VCaP (cell line): ENCODE results near the gene RAB9B.

Source experiments
- H3K27ac ChIP-seq: fragments of 450-650 bp; 2 replicates; pipeline ENCODE4 v1.5.1; 2017
- TF ChIP-seq, protein P1 (sequence below): fragments of 450-650 bp; conservative IDR thresholded peaks from 2 replicates; pipeline ENCODE4 v1.5.1; 2017; ENCODE audit warnings: mild to moderate bottlenecking, moderate library complexity

RAB9B gene

DNA sequence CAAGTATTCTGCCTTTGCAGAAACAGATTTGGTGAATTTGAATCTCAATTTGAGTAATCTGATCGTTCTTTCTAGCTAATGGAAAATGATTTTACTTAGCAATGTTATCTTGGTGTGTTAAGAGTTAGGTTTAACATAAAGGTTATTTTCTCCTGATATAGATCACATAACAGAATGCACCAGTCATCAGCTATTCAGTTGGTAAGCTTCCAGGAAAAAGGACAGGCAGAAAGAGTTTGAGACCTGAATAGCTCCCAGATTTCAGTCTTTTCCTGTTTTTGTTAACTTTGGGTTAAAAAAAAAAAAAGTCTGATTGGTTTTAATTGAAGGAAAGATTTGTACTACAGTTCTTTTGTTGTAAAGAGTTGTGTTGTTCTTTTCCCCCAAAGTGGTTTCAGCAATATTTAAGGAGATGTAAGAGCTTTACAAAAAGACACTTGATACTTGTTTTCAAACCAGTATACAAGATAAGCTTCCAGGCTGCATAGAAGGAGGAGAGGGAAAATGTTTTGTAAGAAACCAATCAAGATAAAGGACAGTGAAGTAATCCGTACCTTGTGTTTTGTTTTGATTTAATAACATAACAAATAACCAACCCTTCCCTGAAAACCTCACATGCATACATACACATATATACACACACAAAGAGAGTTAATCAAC, 40.1 kb downstream of the RAB9B start:
- H3K27ac ChIP-seq: no peak overlapping the region
- TF ChIP-seq, protein P1, sequence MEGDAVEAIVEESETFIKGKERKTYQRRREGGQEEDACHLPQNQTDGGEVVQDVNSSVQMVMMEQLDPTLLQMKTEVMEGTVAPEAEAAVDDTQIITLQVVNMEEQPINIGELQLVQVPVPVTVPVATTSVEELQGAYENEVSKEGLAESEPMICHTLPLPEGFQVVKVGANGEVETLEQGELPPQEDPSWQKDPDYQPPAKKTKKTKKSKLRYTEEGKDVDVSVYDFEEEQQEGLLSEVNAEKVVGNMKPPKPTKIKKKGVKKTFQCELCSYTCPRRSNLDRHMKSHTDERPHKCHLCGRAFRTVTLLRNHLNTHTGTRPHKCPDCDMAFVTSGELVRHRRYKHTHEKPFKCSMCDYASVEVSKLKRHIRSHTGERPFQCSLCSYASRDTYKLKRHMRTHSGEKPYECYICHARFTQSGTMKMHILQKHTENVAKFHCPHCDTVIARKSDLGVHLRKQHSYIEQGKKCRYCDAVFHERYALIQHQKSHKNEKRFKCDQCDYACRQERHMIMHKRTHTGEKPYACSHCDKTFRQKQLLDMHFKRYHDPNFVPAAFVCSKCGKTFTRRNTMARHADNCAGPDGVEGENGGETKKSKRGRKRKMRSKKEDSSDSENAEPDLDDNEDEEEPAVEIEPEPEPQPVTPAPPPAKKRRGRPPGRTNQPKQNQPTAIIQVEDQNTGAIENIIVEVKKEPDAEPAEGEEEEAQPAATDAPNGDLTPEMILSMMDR: no peak

DNA sequence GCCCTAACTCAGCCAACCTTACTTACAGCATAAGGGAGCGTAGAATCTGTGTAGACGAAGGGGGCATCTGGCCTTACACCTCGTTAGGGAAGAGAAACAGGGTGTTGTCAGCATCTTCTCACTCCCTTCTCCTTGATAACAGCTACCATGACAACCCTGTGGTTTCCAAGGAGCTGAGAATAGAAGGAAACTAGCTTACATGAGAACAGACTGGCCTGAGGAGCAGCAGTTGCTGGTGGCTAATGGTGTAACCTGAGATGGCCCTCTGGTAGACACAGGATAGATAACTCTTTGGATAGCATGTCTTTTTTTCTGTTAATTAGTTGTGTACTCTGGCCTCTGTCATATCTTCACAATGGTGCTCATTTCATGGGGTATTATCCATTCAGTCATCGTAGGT, 40.8 kb downstream of the RAB9B start:
- TF ChIP-seq, protein P1: no peak
- no peak overlapping the region for H3K27ac ChIP-seq

DNA sequence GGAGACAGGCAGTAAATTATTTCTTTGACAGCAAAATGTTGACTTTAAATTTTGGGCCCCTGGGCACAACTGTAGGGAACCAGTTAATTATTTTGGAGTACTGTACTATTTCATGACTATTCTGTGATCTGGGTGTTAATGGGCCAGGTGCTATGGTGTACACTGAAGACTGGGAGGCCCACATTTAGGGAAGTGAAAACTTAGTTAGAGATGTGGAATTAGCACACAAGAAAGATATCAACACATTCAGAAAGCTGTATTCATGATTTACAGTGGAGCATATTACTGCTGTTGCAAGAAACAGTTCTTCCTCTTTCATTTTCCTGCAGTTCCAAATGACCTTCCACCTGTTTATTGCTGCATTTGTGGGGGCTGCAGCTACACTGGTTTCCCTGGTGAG, 43.1 kb downstream of the RAB9B start:
- no peak overlapping the region for H3K27ac ChIP-seq
- TF ChIP-seq, protein P1: no peak

DNA sequence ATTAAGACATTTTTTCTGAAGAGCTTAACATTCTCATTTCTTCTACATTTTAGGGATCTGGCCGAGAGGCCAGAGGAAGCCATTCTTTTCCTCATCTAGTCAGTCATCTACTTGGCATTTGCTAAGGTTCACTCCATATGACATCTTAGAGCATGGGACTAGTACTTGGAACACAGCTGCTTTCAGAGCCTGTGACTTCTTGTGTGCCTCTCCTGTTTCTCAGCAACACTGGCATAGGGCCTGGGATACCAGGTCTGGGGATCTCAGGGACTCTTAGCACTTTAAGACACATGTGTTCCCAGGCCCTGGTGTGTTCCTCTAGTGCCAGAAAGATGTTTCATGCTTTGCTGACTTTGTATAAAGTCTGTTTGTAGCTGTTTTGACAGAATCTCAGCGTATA, 48.1 kb downstream of the RAB9B start:
- TF ChIP-seq, protein P1: no peak
- no peak overlapping the region for H3K27ac ChIP-seq

DNA sequence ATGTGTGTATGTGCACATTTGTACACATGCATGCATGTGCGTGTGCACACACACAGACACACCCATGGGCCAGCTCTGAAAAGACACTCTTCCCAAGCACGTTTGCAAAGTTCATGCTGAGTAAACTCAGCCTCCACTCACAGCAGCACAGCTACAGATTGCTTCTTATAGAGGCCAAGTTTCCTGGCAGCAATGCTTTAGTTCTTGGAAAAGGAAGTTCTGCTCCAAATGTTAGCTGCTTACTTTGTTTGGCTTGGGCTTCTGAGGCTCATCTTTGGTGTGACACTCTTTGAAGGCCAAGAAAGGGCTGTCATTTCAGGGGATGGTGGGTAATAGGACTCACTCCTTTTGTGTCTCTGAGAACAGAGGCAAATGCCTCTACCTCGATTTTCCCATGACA, 48.9 kb downstream of the RAB9B start:
- TF ChIP-seq, protein P1: no peak

DNA sequence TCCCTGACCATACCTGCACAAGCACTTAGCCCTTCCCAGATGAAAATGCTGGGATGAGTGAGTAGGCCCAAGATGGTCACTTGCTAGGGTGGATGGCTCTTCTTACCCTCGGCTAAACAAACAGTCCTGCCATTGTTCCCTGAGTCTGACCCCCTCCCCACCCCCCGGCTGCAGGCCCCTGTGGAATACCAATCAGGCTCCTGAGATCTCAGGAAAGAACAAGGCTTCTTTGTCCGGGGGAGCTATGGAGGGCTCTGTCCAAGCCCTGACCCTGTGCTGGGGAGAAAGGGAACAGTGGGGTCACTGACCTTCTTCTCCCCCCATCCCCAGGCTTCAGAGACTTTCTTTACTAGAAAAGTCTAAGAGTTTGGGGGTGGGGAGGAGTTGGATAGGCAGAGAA, 49.4 kb downstream of the RAB9B start:
- TF ChIP-seq, protein P1: no peak
- no peak overlapping the region for H3K27ac ChIP-seq

More for the DNA sequence above, 48.9 kb downstream of the RAB9B start:
- no peak overlapping the region for H3K27ac ChIP-seq

DNA sequence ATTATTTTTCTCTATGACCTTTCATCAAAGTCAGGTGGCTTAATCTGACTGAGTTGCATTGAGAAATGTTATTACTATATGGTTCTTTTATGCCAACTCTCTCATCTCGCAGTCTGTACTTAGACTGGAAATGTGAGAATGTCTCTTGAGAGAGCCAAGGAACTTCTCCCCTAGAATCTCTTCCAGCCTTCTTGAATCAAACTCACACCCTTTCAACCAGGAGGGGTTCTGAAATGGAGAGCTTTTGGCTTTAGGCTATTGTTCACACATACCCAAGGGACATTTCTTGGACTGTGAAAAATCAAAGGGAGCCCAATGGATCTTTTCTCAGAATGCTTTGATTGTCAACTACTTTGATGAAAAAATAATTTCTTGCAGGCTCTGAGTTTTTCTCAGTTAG, 50.4 kb downstream of the RAB9B start:
- TF ChIP-seq, protein P1: no peak
- no peak overlapping the region for H3K27ac ChIP-seq
